ENCODE results near the gene OPRL1. TPM values are rescaled to one million over a fixed set of nuclear protein-coding genes. Genes with fewer than 3 reads are reported as not detected.

Gene OPRL1
- total and polyA plus RNA-seq, 12 donors = 0.19 to 1.3 (median 0.40) TPM

GRCh38 chr20:64102647-64103354 is 22.9 kb downstream of the OPRL1 start:
- TF ChIP-seq, protein P1, sequence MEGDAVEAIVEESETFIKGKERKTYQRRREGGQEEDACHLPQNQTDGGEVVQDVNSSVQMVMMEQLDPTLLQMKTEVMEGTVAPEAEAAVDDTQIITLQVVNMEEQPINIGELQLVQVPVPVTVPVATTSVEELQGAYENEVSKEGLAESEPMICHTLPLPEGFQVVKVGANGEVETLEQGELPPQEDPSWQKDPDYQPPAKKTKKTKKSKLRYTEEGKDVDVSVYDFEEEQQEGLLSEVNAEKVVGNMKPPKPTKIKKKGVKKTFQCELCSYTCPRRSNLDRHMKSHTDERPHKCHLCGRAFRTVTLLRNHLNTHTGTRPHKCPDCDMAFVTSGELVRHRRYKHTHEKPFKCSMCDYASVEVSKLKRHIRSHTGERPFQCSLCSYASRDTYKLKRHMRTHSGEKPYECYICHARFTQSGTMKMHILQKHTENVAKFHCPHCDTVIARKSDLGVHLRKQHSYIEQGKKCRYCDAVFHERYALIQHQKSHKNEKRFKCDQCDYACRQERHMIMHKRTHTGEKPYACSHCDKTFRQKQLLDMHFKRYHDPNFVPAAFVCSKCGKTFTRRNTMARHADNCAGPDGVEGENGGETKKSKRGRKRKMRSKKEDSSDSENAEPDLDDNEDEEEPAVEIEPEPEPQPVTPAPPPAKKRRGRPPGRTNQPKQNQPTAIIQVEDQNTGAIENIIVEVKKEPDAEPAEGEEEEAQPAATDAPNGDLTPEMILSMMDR (IDR thresholded peaks at IDR 0.05) = no peak
- H3K27me3 ChIP-seq = peaks cover 29 to 64% (median 50%) of the 10 kb centered on the region in 7 donors
- H3K4me1 ChIP-seq = peaks cover 0 to 13% (median 12%) of the 10 kb centered on the region in 9 donors
- no peaks in the 10 kb centered on the region for H3K9me3 ChIP-seq
- 20 to 22% methylated on average over 27 to 30 of the region's 30 CpGs for WGBS, 2 donors
- peaks cover 0 to 12% (median 0%) of the 10 kb centered on the region in 9 donors for H3K36me3 ChIP-seq
- peak overlapping the region; percentile 11 to 57 (median 48) for H3K4me3 ChIP-seq
- ATAC-seq (peak in 4 of 8 donors; percentile 19 to 68 (median 36)), DNase-seq (no peak)
- intact Hi-C loops (cut with DNase I) = no loop called here
- H3K27ac ChIP-seq = no peak overlapping the region

GRCh38 chr20:64103871-64104666 is 24.2 kb downstream of the OPRL1 start:
- Histone ChIP-seq H3K27me3 (peaks cover 29 to 64% (median 50%) of the 10 kb centered on the region in 7 donors), H3K4me3 (no peak overlapping the region), H3K4me1 (peaks cover 0 to 13% (median 12%) of the 10 kb centered on the region in 9 donors), H3K36me3 (peaks cover 0 to under 1% (median 0%) of the 10 kb centered on the region in 9 donors), H3K27ac (no peak overlapping the region), H3K9me3 (no peaks in the 10 kb centered on the region)
- WGBS, 2 donors = 64% methylated on average over 20 of the region's 20 CpGs
- intact Hi-C loops (cut with DNase I) = no loop called here
- TF ChIP-seq, protein P1 (IDR thresholded peaks at IDR 0.05) = no peak
- no peak for ATAC-seq
- no peak for DNase-seq

DNA sequence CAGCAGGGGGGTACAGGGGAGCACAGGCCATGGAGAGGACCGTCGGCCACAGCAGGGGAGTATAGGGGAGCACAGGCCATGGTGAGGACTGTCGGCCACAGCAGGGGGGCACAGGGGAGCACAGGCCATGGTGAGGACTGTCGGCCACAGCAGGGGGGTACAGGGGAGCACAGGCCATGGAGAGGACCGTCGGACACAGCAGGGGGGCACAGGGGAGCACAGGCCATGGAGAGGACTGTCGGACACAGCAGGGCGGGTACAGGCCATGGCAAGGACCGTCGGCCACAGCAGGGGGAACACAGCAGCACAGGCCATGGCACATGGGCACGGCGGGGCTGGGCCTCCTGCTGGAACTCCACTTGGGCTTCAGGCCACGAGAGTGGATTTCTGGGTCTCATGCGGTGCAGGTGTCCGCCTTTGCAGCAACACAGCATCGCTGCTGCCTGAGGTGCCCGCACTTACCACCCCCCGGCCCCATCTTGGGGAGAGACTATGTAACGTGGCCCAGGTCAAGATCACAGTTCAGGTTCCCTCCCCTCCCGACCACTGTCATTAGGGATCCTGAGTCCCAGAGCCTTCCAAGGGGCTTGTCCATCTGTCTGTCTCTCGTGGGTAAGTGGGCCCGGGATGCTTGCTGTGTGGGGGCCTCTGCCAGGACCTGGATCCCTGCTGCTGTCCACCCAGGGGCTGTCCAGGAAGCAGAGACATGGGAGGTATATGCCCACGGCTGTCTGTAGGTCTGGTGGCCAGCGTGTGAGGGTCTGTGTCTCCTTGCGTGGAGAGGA is 25.0 kb downstream of the OPRL1 start:
- no peak overlapping the region for H3K4me3 ChIP-seq
- peaks cover 0 to 13% (median 12%) of the 10 kb centered on the region in 9 donors for H3K4me1 ChIP-seq
- ATAC-seq (no peak), DNase-seq (no peak)
- no peak overlapping the region for H3K27ac ChIP-seq
- peaks cover 29 to 63% (median 50%) of the 10 kb centered on the region in 7 donors for H3K27me3 ChIP-seq
- no peaks in the 10 kb centered on the region for H3K9me3 ChIP-seq
- intact Hi-C loops (cut with DNase I) = no loop called here
- H3K36me3 ChIP-seq = no peaks in the 10 kb centered on the region
- TF ChIP-seq, protein P1 (IDR thresholded peaks at IDR 0.05) = no peak
- 82 to 87% methylated on average over 25 of the region's 25 CpGs for WGBS, 2 donors
